GM18868 (cell line): ENCODE results near the gene MAB21L3.
"Not testable (repeated sequence)": the region's sequence is repeated elsewhere in the genome, so short reads cannot be mapped to it uniquely, and the experiment has no call there.

Experiments
- ATAC-seq: cut with Tn5 transposase; IDR thresholded peaks from one replicate; pipeline ENCODE4 v1.9.1; 2021; ENCODE audit warnings: mild to moderate bottlenecking, moderate library complexity; ENCODE audit not compliant: unreplicated experiment

Gene MAB21L3

DNA sequence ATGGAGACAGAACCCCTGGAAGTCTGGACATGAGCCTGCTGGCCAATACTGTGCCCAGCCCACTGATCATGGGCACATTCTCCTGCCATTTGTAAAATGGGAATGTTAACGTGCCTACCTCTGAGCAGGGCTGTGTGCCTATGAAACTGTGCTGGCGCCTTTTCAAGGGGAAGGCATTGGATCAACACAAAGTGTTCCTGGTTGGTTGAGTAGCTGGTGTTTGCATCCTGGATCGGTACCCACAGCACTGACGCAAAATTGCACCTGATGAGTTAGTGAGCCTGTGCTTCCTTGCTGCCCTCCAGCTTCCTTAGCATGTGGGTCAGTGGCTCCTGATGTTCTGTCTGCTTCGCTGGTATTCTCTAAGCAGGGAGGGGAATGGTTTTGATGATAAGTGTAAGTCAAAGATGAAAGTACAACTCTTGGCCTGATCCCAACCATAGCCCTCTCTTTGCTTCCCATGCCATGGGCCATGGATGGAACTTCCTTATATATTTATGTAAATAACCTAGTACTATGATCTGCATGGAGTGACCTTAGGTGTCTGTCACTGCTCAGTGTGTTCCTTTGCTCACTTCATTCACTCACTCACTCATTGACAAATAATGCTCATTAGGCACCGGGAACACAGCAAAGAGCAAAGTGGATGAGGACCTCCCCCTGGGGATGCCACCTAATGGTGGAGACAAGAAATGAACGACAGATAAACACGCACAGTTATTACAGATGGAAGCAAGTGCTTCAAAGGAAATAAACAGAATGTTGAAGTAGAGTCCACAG, 22.7 kb downstream of the MAB21L3 start:
- no peak for ATAC-seq

DNA sequence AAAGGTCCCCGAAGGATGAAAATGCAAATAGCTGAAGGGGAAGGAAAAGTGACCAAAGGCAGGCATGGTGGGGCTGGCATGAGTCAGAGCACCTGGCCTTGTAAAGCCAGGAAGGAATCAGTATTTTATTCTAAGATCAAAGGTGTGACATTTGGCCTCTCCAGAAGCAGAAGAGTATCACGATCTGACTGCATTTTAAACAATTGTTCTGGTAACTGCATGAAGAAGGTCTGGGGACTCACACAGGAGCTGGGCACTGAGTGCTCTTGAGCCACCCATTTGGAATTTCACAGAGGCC, 23.2 kb downstream of the MAB21L3 start:
- ATAC-seq = no peak

DNA sequence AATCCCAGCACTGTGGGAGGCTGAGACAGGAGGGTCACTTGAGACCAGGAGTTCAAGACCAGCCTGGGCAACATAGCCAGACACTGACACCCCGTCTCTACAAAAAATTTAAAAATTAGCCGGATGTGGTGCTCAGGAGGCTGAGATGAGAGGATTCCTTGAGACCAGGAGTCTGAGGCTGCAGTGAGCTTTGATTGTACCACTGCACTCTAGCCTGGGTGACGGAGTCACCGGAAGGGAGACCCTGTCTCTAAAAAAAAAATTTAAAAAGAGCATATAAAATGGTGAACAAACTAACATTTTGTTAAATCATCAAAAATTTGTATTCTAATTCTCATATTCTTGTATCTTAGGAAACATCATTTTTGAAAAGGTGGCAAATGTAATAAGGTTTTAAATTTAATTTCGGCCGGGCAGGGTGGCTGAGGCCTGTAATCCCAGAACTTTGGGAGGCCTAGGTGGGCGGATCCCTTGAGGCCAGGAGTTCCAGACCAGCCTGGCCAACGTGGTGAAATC, 27.1 kb downstream of the MAB21L3 start:
- ATAC-seq = no peak

DNA sequence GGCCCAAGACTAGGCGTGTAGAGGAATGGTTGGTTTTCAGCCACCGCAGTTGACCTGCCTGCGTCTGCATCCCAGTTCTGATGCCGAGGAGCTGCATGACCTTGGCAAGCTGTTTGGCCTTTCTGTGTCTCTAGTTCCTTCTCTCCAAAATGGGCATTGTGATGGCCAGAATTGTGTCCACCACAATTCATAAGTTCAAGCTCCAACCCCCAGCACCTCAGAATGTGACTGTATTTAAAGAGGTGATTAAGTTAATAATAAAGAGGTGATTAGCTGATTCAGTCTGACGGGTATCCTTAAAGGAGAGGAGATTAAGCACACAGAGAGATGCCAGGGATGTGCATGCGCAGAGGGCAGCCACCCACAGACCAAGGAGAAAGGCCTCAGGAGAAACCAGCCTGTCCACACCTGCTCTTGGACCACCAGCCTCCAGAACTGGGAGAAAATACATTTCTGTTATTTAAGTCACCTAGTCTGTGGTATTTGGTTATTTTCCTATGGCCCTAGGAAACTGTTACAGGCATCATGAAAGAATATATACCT, 28.5 kb downstream of the MAB21L3 start:
- ATAC-seq = no peak

DNA sequence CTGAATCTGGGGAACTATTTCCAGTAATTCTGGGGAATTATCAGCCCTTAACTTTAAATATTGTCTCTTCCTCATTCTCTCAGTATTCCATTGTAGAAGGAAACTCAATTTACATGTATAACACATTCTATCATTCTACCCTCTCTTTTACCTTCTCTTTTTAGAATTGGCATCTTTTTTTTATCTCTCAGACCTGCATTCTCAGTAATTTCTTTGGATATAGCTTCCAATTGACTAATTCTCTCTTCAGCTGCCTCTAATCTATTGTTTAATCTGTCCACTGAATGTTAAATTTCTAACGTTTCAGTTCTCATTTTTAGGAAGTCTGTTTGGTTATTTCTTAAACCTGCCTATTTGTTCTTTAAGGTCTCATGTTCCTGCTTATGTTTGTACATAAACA, 33.0 kb downstream of the MAB21L3 start:
- ATAC-seq = no peak

DNA sequence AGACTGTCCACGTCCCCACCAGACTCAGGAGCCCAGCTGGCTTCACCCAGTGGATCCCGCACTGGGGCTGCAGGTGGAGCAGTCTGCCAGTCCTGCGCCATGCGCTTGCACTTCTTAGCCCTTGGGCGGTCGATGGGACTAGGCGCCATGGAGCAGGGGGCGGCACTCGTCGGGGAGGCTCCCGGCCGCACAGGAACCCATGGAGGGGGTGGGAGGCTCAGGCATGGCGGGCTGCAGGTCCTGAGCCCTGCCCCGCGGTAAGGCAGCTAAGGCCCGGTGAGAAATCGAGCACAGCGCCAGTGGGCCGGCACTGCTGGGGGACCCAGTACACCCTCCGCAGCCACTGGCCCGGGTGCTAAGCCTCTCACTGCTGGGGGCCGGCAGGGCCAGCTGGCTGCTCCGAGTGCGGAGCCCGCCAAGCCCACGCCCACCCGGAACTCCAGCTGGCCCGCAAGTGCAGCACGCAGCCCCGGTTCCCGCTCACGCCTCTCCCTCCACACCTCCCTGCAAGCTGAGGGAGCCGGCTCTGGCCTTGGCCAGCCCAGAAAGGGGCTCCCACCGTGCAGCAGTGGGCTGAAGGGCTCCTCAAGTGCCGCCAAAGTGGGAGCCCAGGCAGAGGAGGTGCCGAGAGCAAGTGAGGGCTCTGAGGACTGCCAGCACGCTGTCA, 35.4 kb downstream of the MAB21L3 start:
- ATAC-seq = not testable (repeated sequence)

DNA sequence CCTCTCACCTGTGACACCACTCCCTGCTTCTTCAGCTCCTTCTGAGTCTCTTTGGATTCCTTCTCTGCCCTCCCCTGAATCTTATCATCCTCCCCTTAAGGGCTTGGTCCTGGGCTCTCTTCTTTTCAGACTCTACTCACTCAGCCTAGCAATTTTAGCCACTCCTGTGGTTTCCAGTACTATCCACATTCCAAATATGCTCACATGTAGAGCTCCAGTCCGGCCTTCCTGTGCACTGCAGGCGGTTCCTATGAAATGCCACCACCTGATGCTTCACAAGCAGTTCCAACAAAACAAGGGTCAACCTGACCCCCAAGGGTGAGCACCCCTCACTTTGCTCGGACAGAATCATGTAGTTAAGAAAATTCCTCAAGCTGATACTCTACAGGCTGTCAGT, 35.9 kb downstream of the MAB21L3 start:
- ATAC-seq = no peak

DNA sequence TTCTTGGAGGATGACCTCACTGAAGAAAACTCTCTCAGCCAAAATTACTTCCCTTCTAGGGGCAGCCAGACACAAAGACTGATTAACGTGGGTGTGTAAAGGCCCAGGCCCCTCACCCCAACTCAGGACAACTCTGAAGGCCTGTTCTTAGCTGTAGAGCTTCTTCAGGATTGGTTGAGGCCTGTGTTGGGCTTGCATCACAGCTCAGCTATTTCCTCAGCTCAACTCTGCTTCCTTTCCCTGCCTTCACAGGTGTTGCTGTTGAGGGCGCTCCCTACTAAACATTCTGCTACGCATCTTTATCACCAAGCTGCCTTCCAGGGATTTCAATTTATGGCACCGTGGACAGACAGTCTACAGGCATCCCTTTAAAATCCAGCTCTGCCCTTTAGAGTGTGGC, 36.8 kb downstream of the MAB21L3 start:
- no peak for ATAC-seq

DNA sequence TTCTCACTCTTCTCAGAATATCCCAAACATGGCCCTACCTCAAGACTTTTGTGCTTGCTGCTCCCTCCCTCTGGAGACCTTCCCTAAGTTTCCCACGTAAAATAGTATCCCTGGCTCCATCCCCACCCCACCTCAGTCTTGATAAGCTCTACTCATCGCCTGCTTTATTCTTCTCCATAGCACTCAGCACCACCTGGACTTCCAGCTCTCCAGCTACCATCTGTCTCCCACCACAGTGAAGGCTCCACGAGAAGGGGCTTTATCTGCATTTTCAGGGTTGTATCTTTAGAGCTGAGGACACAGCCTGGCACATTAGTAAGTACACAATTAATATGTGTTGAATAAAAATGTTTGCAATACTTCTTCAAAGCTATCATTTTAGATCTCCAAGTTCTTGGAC, 37.8 kb downstream of the MAB21L3 start:
- no peak for ATAC-seq

DNA sequence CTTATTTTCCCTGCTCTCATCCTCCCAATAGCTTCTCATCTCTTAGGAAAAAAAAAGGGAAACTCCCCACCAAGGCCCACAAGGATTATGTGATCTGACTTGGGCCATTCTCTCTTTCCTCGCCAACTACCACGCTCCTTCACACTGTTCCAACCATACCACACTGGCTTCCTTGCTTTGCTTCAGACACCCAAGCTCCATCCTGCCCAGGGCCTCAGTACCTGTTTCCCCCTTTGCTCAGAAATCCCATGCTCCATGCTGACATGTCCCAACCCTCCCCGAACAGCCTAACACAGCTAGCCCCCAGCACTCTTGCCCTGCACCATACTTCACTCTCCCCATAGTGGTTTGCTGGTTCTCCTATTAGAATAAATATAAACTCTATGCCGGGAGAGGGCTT, 39.2 kb downstream of the MAB21L3 start:
- no peak for ATAC-seq

DNA sequence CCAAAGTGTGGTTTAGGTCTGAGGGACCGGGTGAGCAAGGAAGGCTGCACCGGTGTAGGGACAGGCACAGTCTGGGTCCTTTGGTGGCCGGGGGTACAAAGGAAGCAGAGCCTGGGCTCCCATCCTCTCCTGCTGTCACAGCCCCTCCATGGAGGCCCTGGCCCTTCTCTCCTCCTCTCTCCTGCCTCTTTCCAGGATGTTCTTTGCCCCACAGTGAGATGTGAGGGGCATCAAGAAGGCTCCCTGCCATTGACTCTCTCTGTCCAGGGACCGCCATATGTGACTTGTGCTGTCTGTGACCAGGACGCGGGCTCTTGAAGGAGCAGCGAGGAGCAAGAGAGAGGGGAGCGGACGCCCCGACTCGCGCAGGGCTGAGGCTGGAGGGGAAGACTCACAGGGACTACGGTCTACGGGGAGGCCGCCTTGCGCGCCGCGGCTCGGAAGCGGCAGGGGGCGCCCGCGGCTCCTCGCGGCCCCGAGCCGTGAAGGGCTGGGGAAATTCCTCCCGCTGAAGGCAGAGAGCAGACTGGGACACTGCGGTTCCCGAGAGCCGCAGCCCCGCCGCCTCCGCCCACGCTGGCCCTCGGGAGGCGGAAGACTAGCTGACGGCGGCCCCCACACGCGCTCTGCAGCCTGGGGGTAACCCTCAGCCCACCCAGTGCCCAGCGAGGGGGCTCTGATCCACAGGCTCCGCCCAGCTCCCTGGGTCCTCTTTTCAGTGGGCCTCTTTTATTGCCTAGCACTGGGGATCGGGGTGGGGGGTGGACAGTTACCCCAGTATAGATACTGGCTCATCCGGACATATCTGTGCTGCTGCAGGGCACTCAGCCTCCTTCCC, 40.8 kb downstream of the MAB21L3 start:
- peak; percentile 99 for ATAC-seq

DNA sequence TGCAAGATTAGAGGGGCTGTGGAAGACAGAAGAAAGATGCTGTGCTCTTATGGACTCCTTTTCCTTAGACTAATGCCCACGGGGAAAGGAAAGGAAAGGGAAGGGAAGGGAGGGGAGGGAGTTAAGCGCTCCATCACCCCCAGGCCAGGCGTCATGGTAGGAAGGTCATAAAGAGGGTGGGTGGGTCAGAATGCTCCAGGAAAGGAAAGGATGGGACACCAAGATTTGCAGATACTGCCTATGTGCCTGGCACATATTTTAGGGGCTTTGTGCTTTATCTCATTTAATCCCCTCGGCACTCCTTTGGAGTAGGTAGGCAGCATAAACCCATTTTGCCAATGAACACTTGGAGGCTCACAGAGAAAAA, 41.4 kb downstream of the MAB21L3 start:
- no peak for ATAC-seq

DNA sequence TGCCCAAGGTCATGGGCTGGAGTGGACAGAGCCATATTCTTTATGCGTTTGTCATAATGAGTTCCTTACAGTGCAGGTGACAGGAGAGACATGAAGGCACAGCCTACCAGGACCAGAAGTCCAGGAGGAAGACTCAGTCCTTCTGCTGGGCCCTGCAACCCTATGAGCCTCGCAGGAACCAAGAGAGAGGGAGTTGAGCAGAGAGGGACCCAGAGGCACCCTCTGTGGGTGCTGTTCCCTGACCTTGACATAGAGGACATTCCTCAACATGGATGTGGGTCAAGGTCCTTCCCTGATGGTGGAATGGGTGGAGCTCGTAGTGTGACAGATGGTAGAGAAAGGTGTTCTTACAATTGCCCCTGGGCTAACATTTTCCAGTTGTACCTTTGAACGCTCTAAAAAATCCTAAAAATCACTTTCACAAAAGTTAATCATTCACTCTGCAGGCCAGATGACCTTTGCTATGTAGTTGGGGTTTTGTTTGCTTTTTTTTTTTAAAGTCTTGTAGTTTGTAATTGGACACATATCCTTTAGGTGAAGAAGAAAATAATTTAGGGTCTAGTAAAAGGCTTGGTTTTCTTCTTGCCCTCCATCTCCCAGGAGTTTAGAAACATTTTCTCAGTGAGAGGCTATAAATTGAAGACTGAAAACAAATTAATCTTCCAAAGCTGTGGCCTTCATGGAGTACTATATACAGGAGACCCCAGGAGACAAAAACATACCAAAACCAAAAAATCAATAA, 41.9 kb downstream of the MAB21L3 start:
- ATAC-seq = no peak

DNA sequence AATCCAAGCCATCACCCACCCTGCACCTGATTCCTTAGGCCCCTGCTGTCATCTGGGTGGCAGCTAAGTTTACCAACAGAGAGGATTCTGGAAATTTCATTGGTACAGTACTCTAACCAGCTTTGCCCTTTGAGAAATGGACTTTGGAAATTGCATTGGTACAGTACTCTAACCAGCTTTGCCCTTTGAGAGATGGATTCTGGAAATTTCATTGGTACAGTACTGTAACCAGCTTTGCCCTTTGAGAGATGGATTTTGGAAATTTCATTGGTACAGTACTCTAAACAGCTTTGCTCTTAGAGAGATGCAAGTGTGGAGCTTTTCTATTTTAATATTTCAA, 42.5 kb downstream of the MAB21L3 start:
- no peak for ATAC-seq

DNA sequence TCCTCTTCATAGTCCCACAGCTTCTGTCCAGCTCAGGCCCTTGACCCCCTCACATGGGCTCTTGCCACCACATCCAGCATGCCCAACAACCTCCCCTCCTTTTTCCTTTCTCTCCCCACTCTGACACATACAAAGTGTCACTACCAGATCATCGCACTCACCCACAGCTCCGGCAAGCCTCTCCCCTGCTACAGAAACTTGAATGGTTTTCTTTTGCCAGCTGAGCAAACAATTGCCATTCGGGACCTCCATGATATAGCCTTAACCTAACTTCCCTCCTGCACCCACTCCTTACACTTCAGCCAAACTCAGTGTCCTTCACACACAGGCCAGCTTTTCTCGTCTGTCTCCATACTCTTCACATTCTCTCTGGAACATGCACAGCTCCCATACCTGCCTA, 43.3 kb downstream of the MAB21L3 start:
- ATAC-seq = no peak

DNA sequence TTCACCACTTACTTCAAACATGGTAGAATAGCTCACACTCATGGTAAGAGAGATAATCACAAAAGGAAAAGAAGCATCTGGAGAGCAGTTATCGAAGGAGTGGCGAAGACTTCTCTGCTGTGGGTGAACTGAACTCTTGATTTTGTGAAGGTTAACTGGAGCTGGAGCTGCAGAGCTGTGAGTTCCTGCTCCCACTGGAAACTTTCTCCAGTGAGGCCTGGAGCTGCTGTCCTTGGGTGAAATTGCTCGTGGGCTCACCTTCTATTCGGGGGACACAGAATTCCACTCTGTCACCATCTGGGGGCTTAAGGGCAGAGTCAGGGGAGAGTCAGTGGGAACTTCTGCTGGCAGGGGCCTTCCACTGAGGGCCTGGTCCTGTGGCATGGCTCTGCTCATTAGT, 45.9 kb downstream of the MAB21L3 start:
- ATAC-seq = no peak

DNA sequence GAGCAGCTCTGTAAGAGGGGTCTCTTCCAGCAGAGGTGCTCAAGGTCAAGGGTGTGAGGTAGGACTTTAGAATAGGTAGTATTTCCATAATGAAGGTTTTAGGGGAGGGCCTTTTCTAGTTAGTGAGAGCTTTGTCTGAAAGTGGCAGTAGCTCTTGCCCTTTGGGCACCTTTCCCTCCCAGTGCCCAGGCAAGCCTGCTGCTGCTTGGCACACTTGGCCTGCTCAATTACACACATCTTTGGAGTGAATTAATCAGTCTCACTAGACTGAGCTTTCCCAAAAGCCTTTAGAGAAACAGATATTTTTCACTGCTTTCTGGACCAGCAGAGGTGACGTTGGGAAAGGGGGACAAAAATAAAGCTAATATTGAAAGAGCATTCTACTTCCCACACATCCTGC, 48.0 kb downstream of the MAB21L3 start:
- no peak for ATAC-seq

DNA sequence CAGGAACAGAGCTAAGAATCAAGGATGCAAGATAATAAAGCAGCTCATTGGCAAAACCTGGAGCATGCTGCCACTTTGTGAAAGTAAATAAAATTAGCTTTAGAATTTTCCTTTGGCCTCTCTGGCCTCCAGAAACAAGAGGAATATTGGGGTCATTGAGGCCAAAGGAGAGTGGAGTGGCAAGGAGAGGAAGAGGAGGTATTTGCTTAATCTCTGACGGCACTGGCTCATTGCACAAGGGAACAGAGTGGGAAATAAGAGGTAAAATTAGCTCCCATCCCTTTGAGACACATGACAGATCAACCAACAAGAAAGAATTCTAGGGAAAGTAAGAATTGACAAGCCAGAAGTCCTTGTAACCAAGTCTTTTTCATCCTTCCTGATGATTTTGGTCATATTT, 48.4 kb downstream of the MAB21L3 start:
- no peak for ATAC-seq

DNA sequence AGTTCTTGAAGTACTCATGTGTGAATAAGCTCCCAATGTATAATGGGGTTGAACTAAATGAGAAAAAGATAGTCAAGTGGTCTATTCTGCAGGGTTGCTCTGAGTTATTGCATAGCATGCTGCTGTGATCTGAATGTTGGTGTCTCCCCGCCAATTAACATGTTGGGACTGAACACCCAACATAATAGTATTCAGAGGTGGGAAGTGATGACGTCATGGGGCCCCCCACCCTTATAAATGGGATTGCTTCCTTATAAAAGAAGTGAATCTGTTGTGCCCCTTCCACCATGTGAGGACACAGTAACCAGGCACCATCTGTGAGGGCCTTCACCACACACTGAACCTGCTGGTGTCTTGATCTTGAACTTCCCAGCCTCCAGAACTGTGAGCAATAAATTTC, 50.2 kb downstream of the MAB21L3 start:
- ATAC-seq = no peak

DNA sequence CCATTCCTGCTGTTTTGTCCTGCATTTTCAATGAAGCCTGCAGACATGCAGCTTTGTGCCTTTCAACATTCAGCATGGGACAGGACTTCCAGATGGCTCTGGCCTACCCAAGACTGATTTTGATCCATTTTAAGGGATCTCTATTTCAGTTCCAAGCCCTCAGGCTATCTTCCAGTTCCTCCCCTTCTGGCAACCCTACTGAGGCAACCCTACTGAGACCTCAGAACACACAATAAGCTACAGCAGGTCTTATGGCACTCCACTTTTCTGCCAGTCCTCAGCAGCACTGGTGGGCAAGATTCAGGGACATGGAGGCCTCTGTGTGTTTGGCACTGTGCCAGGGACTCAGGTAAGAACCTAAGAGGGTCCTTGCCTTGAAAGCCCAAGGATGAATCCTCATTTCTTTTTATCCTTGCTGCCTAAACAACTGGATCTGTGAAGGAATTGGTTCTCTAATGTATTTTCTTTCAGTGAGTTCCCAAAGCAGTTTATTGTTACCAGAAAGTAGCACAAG, 50.7 kb downstream of the MAB21L3 start:
- no peak for ATAC-seq

DNA sequence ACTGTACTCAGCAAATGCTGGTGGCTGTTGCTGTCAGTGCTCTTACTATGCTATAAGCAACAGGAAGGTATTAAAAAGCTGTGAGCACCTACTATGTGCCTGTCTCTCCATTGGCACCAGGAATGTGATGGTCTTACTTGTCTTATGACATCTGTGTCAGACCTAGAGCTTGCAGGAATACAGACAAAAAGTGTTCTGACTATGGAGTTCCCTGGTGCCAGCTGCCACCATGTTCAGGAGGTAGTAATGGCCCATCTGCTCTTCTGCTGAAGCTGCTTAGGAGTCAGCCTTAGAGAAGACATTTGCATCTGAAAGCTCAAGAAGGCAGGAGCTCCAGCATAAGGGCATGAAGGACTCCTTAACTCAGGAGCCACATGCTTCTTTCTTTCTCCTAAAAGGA, 52.3 kb downstream of the MAB21L3 start:
- no peak for ATAC-seq
